Stimulated activated CD8-positive, alpha-beta memory T cell treated with anti-CD3 and anti-CD28 coated beads, Interleukin-12 subunit alpha, Interleukin-12 subunit beta, amount 100 ng/mL, for 24 hours (primary cell): ENCODE measurements around the gene BCL2L14.

Experiments
- DNase-seq: peaks from one replicate; pipeline ENCODE4 v3.0.0-alpha.2; 2020; ENCODE audit errors: extremely low read depth

Gene BCL2L14

GRCh38 chr12:12054993-12055392, 15.7 kb upstream of the BCL2L14 start:
- no peak for DNase-seq

GRCh38 chr12:12056951-12057350, 13.8 kb upstream of the BCL2L14 start:
- DNase-seq, result no peak

- DNase-seq, result no peak
Measured at GRCh38 chr12:12064596-12064995, 6.1 kb upstream of the BCL2L14 start.

GRCh38 chr12:12068751-12069150, 2.0 kb upstream of the BCL2L14 start:
- no peak for DNase-seq

- no peak for DNase-seq
Measured at GRCh38 chr12:12069821-12070548, 754 bp upstream of the BCL2L14 start.

GRCh38 chr12:12072064-12072760, 1.5 kb downstream of the BCL2L14 start:
- no peak for DNase-seq

- DNase-seq, result no peak
Measured at GRCh38 chr12:12079291-12079690, 8.6 kb downstream of the BCL2L14 start.

- no peak for DNase-seq
Measured at GRCh38 chr12:12081836-12082497, 11.2 kb downstream of the BCL2L14 start.

- no peak for DNase-seq
Measured at GRCh38 chr12:12083688-12084087, 12.9 kb downstream of the BCL2L14 start.

- no peak for DNase-seq
Measured at GRCh38 chr12:12086362-12086761, 15.6 kb downstream of the BCL2L14 start.

GRCh38 chr12:12086973-12087692, 16.4 kb downstream of the BCL2L14 start:
- no peak for DNase-seq

GRCh38 chr12:12087693-12088034, 16.9 kb downstream of the BCL2L14 start:
- DNase-seq, result no peak

GRCh38 chr12:12088147-12088546, 17.4 kb downstream of the BCL2L14 start:
- DNase-seq, result no peak

GRCh38 chr12:12088761-12089160, 18.0 kb downstream of the BCL2L14 start:
- DNase-seq, result no peak

- no peak for DNase-seq
Measured at GRCh38 chr12:12091071-12091470, 20.3 kb downstream of the BCL2L14 start.

- no peak for DNase-seq
Measured at GRCh38 chr12:12091977-12092663, 21.4 kb downstream of the BCL2L14 start.

GRCh38 chr12:12094481-12094880, 23.7 kb downstream of the BCL2L14 start:
- DNase-seq, result no peak

- DNase-seq, result no peak
Measured at GRCh38 chr12:12095021-12095420, 24.3 kb downstream of the BCL2L14 start.

- DNase-seq, result no peak
Measured at GRCh38 chr12:12097891-12098690, 27.4 kb downstream of the BCL2L14 start.

- no peak for DNase-seq
Measured at GRCh38 chr12:12098691-12099015, 27.9 kb downstream of the BCL2L14 start.

GRCh38 chr12:12099102-12099501, 28.4 kb downstream of the BCL2L14 start:
- no peak for DNase-seq
